Measurements from ENCODE around the gene ENPP1.
A peak's percentile ranks its signal among the peaks of the same experiment; 100 is the strongest.

Gene ENPP1

DNA sequence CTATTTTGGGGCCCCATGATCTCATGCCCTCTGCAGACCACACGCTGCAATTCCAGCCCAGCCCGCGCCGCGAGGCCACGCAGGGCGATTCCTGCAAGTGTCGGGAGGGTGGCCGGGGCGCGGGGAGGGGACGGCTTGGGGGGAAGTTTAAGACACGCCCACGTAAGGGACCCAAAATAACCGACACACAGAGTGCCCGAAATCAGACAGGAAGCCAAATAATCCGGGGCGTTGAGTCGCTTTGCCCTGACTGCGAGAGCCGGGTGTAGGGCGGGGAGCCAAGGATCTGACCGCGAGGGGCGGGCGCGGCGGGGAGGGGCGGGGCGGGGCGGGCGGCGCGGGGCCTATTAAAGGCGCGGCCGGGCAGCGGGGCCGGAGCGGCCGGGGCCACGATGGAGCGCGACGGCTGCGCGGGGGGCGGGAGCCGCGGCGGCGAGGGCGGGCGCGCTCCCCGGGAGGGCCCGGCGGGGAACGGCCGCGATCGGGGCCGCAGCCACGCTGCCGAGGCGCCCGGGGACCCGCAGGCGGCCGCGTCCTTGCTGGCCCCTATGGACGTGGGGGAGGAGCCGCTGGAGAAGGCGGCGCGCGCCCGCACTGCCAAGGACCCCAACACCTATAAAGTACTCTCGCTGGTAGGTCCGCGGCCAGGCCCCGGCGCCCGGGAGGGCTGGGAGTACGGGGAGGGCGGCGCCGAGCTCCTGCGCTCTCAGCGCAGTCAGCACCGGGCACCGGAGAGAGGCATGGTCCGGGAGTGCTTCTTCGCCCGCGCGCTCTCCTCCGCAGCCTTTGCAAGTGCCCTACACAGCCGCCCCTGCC lies at the start of gene ENPP1:
ENPP1 (plus strand) TSS at position 377 of the 816 bp plus-strand sequence; CDS start at position 393, 16 bp downstream.
- TF ChIP-seq, protein P1, sequence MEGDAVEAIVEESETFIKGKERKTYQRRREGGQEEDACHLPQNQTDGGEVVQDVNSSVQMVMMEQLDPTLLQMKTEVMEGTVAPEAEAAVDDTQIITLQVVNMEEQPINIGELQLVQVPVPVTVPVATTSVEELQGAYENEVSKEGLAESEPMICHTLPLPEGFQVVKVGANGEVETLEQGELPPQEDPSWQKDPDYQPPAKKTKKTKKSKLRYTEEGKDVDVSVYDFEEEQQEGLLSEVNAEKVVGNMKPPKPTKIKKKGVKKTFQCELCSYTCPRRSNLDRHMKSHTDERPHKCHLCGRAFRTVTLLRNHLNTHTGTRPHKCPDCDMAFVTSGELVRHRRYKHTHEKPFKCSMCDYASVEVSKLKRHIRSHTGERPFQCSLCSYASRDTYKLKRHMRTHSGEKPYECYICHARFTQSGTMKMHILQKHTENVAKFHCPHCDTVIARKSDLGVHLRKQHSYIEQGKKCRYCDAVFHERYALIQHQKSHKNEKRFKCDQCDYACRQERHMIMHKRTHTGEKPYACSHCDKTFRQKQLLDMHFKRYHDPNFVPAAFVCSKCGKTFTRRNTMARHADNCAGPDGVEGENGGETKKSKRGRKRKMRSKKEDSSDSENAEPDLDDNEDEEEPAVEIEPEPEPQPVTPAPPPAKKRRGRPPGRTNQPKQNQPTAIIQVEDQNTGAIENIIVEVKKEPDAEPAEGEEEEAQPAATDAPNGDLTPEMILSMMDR (IDR thresholded peaks at IDR 0.05; ENCODE audit: low read depth, low read length), result peak; percentile 27
- DNase-seq (ENCODE audit: extremely low read depth, low read depth), result peak; percentile 45

DNA sequence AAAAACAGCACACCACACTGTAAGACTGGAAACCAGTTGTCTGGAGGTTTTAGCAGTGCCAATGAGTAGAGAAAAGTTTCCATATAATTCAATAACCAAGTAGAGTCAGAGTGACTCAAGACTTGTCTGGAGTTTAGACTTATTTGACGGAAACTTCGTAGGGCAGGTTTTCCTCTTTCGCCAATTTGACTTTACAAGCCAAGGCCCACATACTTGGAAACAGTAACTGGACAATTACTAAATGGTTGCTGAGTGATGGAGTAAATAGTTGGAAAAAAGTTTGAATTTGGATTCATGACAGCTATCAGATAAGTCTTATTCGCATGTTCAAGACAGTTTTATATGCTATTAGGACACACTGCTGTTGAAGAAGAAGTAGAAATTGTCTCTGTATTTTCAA lies 48.9 kb upstream of the ENPP1 start:
- no peak for DNase-seq (ENCODE audit: extremely low read depth, low read depth)
- TF ChIP-seq, protein P1 (IDR thresholded peaks at IDR 0.05; ENCODE audit: low read depth, low read length), result no peak

DNA sequence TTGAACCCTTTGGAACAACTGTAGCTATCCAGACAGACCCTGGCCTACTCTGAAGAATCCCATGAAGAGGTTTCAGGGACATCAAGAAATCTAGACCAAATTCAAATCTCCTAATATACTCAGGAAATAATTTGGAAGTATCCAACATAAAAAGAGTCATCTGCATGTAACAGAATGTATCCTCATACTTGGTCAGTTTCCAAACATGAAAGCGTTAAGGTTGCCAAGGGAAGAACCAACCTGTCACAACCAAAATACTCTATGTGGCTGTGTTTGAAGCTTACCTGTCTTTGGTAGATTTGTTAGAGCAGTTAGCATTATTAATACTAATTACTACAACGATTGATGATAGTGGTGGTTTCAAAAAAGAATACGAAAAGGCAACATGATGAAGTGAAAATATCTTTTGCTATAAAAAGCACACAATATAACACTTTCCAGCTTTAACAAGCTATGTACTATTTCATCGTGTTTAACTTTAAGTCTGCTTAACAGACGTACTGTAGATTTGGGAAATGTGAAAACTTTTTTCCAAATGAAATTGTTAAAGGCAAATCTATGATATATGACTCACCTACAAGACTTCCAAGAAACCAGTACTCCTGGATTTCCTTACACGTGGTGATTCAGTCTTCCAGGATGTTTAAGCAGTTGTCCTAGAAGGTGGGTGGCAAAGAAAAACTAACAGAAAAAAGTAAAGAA lies 46.6 kb upstream of the ENPP1 start:
- DNase-seq (ENCODE audit: extremely low read depth, low read depth), result no peak

DNA sequence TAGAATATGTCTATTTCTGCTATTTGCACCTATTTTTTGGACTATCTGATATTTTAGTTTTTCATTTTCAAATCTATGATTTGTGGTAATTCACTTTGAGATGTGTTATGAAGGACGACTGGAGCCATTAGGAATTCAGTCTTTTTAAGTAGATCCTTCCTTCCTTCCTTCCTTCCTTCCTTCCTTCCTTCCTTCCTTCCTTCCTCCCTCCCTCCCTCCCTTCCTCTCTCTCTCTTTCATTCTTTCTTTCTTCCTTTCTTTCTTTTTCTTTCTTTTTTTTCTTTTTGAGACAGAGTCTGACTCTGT lies 46.1 kb upstream of the ENPP1 start:
- TF ChIP-seq, protein P1 (IDR thresholded peaks at IDR 0.05; ENCODE audit: low read depth, low read length), result no peak
- DNase-seq (ENCODE audit: extremely low read depth, low read depth), result no peak

More for the DNA sequence above, 46.6 kb upstream of the ENPP1 start:
- TF ChIP-seq, protein P1 (IDR thresholded peaks at IDR 0.05; ENCODE audit: low read depth, low read length), result no peak

DNA sequence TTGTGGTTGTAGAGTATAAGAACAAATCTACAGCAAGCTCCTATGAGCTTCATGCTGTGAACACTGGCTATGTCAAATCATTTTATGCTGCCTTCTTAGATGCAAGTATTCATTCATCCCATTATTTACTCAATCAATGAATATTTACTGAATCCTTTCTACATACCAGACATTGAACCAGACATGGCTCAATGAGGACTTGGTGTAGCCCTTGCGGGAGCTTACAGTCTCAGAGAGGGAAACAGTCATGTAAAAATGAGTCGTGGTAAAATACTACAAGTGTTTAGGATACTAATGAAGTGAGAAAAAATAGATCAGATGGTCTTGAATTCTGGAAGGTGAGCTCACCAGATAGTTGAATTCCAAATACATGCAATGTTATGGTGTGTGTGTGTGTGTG lies 44.8 kb upstream of the ENPP1 start:
- TF ChIP-seq, protein P1 (IDR thresholded peaks at IDR 0.05; ENCODE audit: low read depth, low read length), result no peak
- DNase-seq (ENCODE audit: extremely low read depth, low read depth), result no peak

DNA sequence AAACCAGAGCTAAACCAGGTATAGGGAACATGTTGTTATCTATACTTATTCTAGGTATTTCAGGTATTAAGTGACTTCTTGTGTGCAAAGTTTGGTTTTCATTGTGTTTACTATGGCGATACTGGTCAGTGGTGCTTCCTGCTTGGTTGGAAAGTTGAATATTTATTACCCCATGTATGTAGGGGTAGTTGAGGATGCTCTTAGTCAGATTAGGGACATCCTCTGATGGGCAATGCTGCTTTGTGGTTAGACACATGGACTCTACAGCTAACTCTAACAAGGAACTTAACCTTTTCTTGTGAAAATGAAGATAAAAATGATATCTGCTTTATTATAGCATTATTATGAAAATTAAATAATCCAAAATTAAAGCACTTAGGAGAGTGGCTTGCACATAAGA lies 44.1 kb upstream of the ENPP1 start:
- DNase-seq (ENCODE audit: extremely low read depth, low read depth), result no peak
- TF ChIP-seq, protein P1 (IDR thresholded peaks at IDR 0.05; ENCODE audit: low read depth, low read length), result no peak

DNA sequence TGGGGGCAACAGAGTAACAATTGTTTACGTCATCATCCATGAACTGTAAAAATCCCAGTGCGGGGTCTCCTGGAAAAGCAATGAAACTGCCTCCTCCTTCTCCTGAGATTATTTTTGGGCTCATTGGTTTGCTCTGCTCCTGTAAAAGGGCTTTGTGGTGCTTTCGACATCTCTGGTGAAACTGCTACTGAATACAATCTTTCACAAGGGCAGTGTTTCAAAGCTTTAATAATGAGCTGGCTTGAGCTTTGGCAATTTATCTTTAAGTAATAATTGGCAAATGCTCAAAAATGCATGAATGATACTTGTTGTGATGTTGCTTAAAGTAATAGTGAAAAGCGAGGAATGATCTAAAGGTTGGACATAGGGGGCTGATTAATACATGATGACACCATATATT lies 43.5 kb upstream of the ENPP1 start:
- TF ChIP-seq, protein P1 (IDR thresholded peaks at IDR 0.05; ENCODE audit: low read depth, low read length), result no peak
- no peak for DNase-seq (ENCODE audit: extremely low read depth, low read depth)
